Psoas muscle (tissue), 8 donors: Measurements from ENCODE around the gene DNPH1. TPM values are rescaled to one million over a fixed set of nuclear protein-coding genes. Genes with fewer than 3 reads are reported as not detected.

Experiments used
- ATAC-seq, 4 donors: fragments of 200-7000 bp; cut with Tn5 transposase; one replicate each; pipeline ENCODE4 v1.9.1; 2020; ENCODE audit warnings: moderate library complexity in 3 of 4, mild to moderate bottlenecking in 2 of 4
- DNase-seq, 2 donors: peaks; one replicate each; pipeline ENCODE4 v3.0.0-alpha.2; 2020
- H3K27ac ChIP-seq: fragments of 200-600 bp; one replicate; pipeline ENCODE4 v1.8.0; 2022
- H3K27me3 ChIP-seq, 3 donors: fragments of 200-600 bp in 1 of 3; one replicate each; pipeline versions ENCODE4 v1.6.1 to v1.8.0; 2013 to 2022; ENCODE audit warnings: low read length in 2 of 3, mild to moderate bottlenecking in 2 of 3, moderate library complexity in 1 of 3; ENCODE audit not compliant: insufficient read depth in 3 of 3
- H3K36me3 ChIP-seq, 2 donors: fragments of 200-600 bp in 1 of 2; one replicate each; pipeline versions ENCODE4 v1.6.1 to v1.8.0; 2013 to 2022; ENCODE audit warnings: low read depth in 1 of 2, mild to moderate bottlenecking in 1 of 2, moderate library complexity in 1 of 2; ENCODE audit not compliant: insufficient read depth in 1 of 2
- H3K4me1 ChIP-seq: fragments of 200-600 bp; one replicate; pipeline ENCODE4 v1.8.0; 2022
- H3K4me3 ChIP-seq: fragments of 200-600 bp; one replicate; pipeline ENCODE4 v1.8.0; 2022; ENCODE audit warnings: mild to moderate bottlenecking
- H3K9me3 ChIP-seq: fragments of 200-600 bp; one replicate; pipeline ENCODE4 v1.8.0; 2022
- CTCF ChIP-seq: fragments of 200-600 bp; IDR thresholded peaks from one replicate; pipeline ENCODE4 v1.8.0; 2022; ENCODE audit warnings: antibody characterized with exemption
- WGBS, 3 donors: extraction: QIAGEN DNeasy Blood & Tissue Kit; methylation state at CpG; one replicate each; pipeline versions ENCODE4 v1.1.6 to v1.1.7; 2013; 5-methylcytosine and 5-hydroxymethylcytosine counted together
- intact Hi-C, 2 donors: fragments of 100-400 bp; cut with DNase I; formaldehyde crosslinking; loops; one replicate each; pipeline versions ENCODE4 v1.11.0 to v1.14.2; 2022
- polyA plus RNA-seq, 3 donors: library from polyadenylated mRNA; stranded (reverse); fragments of 200-250 nt; gene quantifications; one replicate each; pipeline ENCODE4 v1.2.3, GENCODE V29; 2013
- total RNA-seq, 4 donors: library from RNA; stranded (reverse); fragmentation: NEBNext Ultra II Directional in 2 of 4; extraction: Animal tissue kit (Norgen Biotek cat#: 25700) in 2 of 4; gene quantifications; one replicate each; pipeline versions ENCODE4 v1.2.1 to v1.2.4, GENCODE V29; 2021 to 2023
- donor health status: healthy with polysubstance abuse.
- donor health status: DM: no; HTN: no; CAD: no; lungs with moderate emphysema.
- donor health status: Bipolar disorder and iron deficiency.
- donor health status: healthy.
- donor health status: DM: yes; HTN: yes; CAD: no.
- donor health status: DM: no; HTN: no; CAD: no.
- donor health status: DM: no; HTN: no; CAD: no.
- donor health status: DM: yes; HTN: yes; CAD: no.

The DNPH1 gene
- total and polyA plus RNA-seq, 7 donors: 20.7 to 83.6 (median 52.5) TPM

DNA sequence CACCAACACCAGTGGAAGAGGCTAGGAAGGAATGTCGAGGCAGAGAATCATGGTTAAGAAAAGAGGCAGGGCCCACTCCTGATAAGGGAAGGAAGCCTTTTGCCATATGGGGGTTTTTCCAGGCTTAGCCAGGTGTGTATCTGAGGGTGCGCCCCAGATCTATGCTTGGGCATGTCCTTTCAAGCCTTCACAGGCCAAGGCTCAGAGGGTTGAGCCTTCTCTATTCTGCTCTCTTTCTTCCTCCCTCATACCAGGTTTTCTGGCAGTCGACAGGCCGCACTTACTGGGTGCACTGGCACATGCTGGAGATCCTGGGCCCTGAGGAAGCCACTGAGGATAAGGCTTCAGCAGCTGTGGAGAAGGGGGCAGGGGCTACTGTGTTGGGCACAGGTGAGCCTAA is 42.6 kb downstream of the DNPH1 start:
- ATAC-seq (no peak), DNase-seq (no peak)
- 96 to 97% (median 97%) methylated on average over 4 of the region's 4 CpGs for WGBS, 3 donors
- H3K36me3 ChIP-seq: peaks cover 0 to 71% of the 10 kb centered on the region in 2 donors
- intact Hi-C loops: no loop called here
- TF ChIP-seq CTCF: no peak
- no peak overlapping the region for H3K4me3 ChIP-seq
- no peaks in the 10 kb centered on the region for H3K27me3 ChIP-seq
- no peaks in the 10 kb centered on the region for H3K9me3 ChIP-seq
- H3K27ac ChIP-seq: no peak overlapping the region
- peaks cover 12% of the 10 kb centered on the region for H3K4me1 ChIP-seq

DNA sequence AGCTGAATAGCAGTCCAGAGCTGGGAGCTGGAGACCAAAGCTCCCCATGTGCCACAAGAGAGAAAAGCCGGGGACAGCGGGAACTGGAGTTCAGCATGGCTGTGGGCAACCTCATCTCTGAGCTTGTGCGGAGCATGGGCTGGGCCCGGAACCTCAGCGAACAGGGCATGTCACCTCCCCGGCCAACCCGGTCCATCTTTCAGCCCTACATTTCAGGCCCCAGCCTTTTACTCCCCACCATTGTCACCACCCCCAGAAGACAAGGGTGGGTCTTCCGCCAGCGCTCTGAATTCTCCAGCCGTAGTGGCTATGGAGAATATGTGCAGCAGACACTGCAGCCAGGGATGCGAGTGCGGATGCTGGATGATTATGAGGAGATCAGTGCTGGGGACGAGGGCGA is 43.3 kb downstream of the DNPH1 start:
- ATAC-seq (no peak), DNase-seq (no peak)
- WGBS, 3 donors: 95 to 98% (median 97%) methylated on average over 14 of the region's 14 CpGs
- Histone ChIP-seq H3K4me3 (no peak overlapping the region), H3K9me3 (no peaks in the 10 kb centered on the region), H3K27ac (no peak overlapping the region), H3K27me3 (no peaks in the 10 kb centered on the region), H3K4me1 (peaks cover 16% of the 10 kb centered on the region), H3K36me3 (peaks cover 0 to 66% of the 10 kb centered on the region in 2 donors)
- intact Hi-C loops: no loop called here
- TF ChIP-seq CTCF: no peak

GRCh38 chr6:43185391-43185985 is 43.8 kb downstream of the DNPH1 start:
- H3K36me3 ChIP-seq: peaks cover 0 to 62% of the 10 kb centered on the region in 2 donors
- WGBS, 3 donors: 81 to 84% (median 83%) methylated on average over 5 of the region's 5 CpGs

GRCh38 chr6:43184268-43184985 is 44.9 kb downstream of the DNPH1 start:
- Histone ChIP-seq H3K4me3 (no peak overlapping the region), H3K4me1 (peaks cover 16% of the 10 kb centered on the region), H3K27ac (no peak overlapping the region), H3K9me3 (no peaks in the 10 kb centered on the region), H3K27me3 (no peaks in the 10 kb centered on the region), H3K36me3 (peaks cover under 1 to 63% of the 10 kb centered on the region in 2 donors)
- intact Hi-C loops: no loop called here
- DNase-seq (no peak), ATAC-seq (no peak)
- WGBS, 3 donors: 91 to 93% (median 92%) methylated on average over 21 of the region's 21 CpGs
- no peak for TF ChIP-seq CTCF

More at GRCh38 chr6:43185391-43185985, 43.8 kb downstream of the DNPH1 start:
- intact Hi-C loops: no loop called here
- Histone ChIP-seq H3K9me3 (no peaks in the 10 kb centered on the region), H3K4me3 (no peak overlapping the region), H3K4me1 (peaks cover 16% of the 10 kb centered on the region), H3K27me3 (no peaks in the 10 kb centered on the region), H3K27ac (no peak overlapping the region)
- DNase-seq: no peak
- no peak for TF ChIP-seq CTCF
- no peak for ATAC-seq
